ENCODE data around the gene CCNF. TPM values are rescaled to one million over a fixed set of nuclear protein-coding genes. Genes with fewer than 3 reads are reported as not detected.

Gene CCNF
- total and polyA plus RNA-seq, 4 donors: 2.0 to 7.5 (median 2.8) TPM

GRCh38 chr16:2460391-2460713 is 31.1 kb downstream of the CCNF start:
- peaks cover 0 to 16% (median 0%) of the 10 kb centered on the region in 5 donors for H3K4me1 ChIP-seq (ENCODE audit: control insufficient read depth in 5 of 5, insufficient read depth in 5 of 5, low read length in 5 of 5)
- peaks cover 0 to 17% (median 1%) of the 10 kb centered on the region in 4 donors for H3K36me3 ChIP-seq (ENCODE audit: control insufficient read depth in 4 of 4, insufficient read depth in 4 of 4, low read length in 4 of 4)
- no peak for TF ChIP-seq CTCF (IDR thresholded peaks at IDR 0.05; ENCODE audit: control extremely low read depth, extremely low read depth)
- ATAC-seq (ENCODE audit: insufficient read depth, low FRiP score) (no peak), DNase-seq (no peak)
- H3K9me3 ChIP-seq (ENCODE audit: control insufficient read depth in 4 of 4, insufficient read depth in 3 of 4, low read length in 3 of 4): no peaks in the 10 kb centered on the region
- no peak overlapping the region for H3K9ac ChIP-seq (ENCODE audit: insufficient read depth in 1 of 2, low read length in 2 of 2)
- no peaks in the 10 kb centered on the region for H3K27me3 ChIP-seq (ENCODE audit: control insufficient read depth in 3 of 3, insufficient read depth in 3 of 3, low read length in 2 of 3)
- H3K27ac ChIP-seq (ENCODE audit: low read depth in 1 of 2, low read length in 1 of 2): no peak overlapping the region
- no peak overlapping the region for H3K4me3 ChIP-seq
- WGBS, 2 donors: 4 to 6% methylated on average over 18 to 20 of the region's 20 CpGs

- DNase-seq: no peak
- WGBS, 2 donors: 83 to 92% methylated on average over 13 of the region's 13 CpGs
- Histone ChIP-seq H3K4me1 (ENCODE audit: control insufficient read depth in 5 of 5, insufficient read depth in 5 of 5, low read length in 5 of 5) (peaks cover 0 to 16% (median 0%) of the 10 kb centered on the region in 5 donors), H3K27me3 (ENCODE audit: control insufficient read depth in 3 of 3, insufficient read depth in 3 of 3, low read length in 2 of 3) (no peaks in the 10 kb centered on the region), H3K27ac (ENCODE audit: low read depth in 1 of 2, low read length in 1 of 2) (no peak overlapping the region), H3K9me3 (ENCODE audit: control insufficient read depth in 4 of 4, insufficient read depth in 3 of 4, low read length in 3 of 4) (no peaks in the 10 kb centered on the region), H3K9ac (ENCODE audit: insufficient read depth in 1 of 2, low read length in 2 of 2) (no peak overlapping the region), H3K4me3 (no peak overlapping the region), H3K36me3 (ENCODE audit: control insufficient read depth in 4 of 4, insufficient read depth in 4 of 4, low read length in 4 of 4) (peaks cover 0 to 17% (median 1%) of the 10 kb centered on the region in 4 donors)
- TF ChIP-seq CTCF (IDR thresholded peaks at IDR 0.05; ENCODE audit: control extremely low read depth, extremely low read depth): no peak
- no peak for ATAC-seq (ENCODE audit: insufficient read depth, low FRiP score)
Measured at GRCh38 chr16:2460916-2461315, 31.7 kb downstream of the CCNF start.

GRCh38 chr16:2462031-2462866 is 33.0 kb downstream of the CCNF start:
- Histone ChIP-seq H3K27me3 (ENCODE audit: control insufficient read depth in 3 of 3, insufficient read depth in 3 of 3, low read length in 2 of 3) (no peaks in the 10 kb centered on the region), H3K27ac (ENCODE audit: low read depth in 1 of 2, low read length in 1 of 2) (no peak overlapping the region), H3K9ac (ENCODE audit: insufficient read depth in 1 of 2, low read length in 2 of 2) (no peak overlapping the region), H3K36me3 (ENCODE audit: control insufficient read depth in 4 of 4, insufficient read depth in 4 of 4, low read length in 4 of 4) (peaks cover 0 to 6% (median 0%) of the 10 kb centered on the region in 4 donors), H3K4me3 (no peak overlapping the region), H3K9me3 (ENCODE audit: control insufficient read depth in 4 of 4, insufficient read depth in 3 of 4, low read length in 3 of 4) (no peaks in the 10 kb centered on the region), H3K4me1 (ENCODE audit: control insufficient read depth in 5 of 5, insufficient read depth in 5 of 5, low read length in 5 of 5) (peaks cover 0 to 20% (median 2%) of the 10 kb centered on the region in 5 donors)
- no peak for TF ChIP-seq CTCF (IDR thresholded peaks at IDR 0.05; ENCODE audit: control extremely low read depth, extremely low read depth)
- ATAC-seq (ENCODE audit: insufficient read depth, low FRiP score): no peak
- 93 to 96% methylated on average over 21 to 23 of the region's 23 CpGs for WGBS, 2 donors
- no peak for DNase-seq
